ENCODE measurements around the gene PGRMC1. TPM values are rescaled to one million over a fixed set of nuclear protein-coding genes. Genes with fewer than 3 reads are reported as not detected.
A peak's percentile ranks its signal among the peaks of the same experiment; 100 is the strongest.
"Not testable (repeated sequence)": the region's sequence is repeated elsewhere in the genome, so short reads cannot be mapped to it uniquely, and the experiment has no call there.

PGRMC1 gene
- polyA plus RNA-seq, 3 donors: 268 to 288 (median 272) TPM

DNA sequence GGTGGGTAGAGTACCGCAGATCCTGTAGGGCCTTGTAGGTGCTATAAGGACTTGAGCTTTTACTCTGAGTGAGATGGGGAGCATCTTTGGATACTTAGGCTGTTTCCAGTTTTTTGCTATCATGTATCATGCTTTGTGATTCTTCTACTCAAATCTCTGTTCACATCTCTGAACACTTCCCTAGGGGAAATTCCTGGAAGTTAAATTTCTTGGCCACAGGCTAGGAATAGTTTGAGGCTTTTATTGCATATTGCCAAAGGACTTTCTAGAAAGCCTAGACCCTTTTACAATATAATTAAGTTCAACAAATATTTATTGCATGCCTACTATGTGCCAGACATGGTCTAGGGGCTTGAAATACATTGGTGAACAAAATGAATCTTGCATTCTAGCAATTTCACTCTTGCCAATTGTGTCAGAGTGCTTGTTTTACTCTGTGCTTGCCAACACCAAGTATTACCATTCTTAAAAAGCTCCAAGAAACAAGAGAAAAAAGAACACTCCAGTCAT is 4.1 kb upstream of the PGRMC1 start:
- DNase-seq (ENCODE audit: low read depth in 3 of 3, low spot score in 2 of 3): no peak

DNA sequence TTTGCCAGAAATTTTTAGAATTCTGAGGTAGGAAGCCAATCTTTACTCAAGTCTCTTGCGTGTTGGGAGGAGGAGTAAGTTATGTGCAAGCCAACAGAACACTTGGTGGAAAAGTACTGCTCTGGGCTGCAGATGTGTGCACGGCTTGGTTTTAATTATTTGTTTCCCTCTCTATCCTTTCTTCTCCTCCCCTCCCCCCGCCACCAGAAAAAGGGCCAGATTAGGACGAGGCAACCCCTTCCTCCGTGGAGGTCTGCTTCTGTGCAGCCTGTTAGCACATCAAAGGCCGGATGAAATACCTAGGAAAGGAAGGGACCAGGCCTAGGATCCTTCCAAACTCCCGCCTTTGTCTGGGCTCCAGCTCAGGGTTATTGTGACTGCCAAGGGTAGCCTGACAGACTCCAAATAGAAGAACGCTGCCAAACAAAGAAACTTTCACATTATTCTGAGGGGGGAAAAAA is 1.0 kb upstream of the PGRMC1 start:
- DNase-seq (ENCODE audit: low read depth in 3 of 3, low spot score in 2 of 3): no peak

DNA sequence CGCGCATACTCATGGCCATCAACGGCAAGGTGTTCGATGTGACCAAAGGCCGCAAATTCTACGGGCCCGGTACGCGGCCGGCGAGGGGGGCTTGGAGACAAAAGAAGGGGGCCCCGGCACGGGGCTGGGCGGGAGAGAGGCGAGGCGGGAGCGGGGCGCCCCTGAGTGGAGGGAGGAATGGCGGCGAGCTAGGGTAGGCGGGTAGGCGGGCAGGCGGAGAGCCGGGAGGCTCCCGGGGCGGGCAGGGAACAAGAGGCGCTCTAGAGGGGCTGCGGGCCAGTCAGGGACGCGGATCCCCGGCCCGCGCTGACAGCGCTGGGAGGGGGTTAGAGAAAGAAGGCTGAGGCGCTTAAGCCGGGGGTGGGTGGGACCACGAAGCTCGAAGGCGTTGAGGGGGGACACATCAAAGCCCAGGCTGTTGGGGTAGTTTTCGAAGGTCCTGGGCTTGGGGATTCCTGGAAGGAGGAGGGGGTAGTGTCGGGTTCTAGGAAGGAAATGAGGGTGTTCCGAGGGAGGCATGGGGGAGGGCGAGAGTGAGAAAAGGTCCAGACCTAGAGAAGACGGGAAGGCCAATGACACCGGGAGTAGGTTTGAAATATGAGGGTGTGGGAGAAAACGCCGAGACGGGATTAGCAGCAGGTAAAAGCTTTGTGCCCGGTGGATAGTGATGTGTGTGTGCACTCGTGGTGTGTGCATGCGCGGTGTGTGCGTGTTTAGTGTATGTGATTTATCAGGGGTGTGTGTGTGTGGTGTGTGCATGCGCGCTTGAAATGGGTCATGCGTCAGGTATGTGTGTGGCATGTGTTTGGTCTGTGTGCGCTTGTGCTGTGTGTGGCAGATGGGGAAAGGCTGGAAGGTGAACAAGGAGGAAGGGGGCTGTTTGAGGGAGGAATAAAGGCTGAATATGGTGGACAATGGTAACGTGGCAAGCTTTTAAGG is 807 bp downstream of the PGRMC1 start:
- no peak for DNase-seq (ENCODE audit: low read depth in 3 of 3, low spot score in 2 of 3)

DNA sequence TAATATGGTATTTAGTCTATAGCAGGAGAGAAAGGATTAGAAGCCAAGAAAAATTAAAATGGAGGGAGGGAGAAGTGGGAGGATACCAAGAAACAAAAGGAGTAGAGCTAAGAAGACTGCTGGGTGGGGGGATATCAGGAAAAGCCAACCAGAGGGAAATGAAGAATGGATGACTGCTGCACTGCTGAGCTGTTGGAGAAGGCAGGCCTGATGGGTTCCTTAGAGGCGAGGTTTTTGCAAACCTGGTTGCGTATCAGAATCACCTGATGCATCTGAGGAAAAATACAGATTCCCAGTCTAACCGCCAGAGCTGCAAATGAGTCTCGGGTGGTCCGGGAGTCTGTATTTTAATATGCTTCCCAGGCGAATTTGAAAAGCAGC is 1.5 kb downstream of the PGRMC1 start:
- no peak for DNase-seq (ENCODE audit: low read depth in 3 of 3, low spot score in 2 of 3)

DNA sequence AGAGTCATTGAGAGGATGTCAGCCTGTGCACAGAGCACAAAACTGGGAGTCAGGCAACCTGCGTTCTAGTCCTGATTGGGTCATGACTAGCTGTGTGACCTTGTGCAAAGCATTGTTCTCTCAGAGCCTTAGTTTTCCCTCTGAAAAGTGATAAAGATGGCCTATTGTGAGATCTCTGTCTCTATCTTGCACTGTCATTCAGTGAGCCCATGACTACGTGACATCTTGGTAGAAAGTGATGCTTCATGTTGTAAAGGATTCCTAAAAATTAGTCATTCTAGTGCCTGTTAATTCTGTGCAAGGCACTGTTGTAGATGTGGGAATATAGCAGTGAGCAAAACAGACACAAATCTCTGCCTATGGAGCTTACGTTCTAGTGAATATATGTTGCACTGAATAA is 2.5 kb downstream of the PGRMC1 start:
- DNase-seq (ENCODE audit: low read depth in 3 of 3, low spot score in 2 of 3): no peak

DNA sequence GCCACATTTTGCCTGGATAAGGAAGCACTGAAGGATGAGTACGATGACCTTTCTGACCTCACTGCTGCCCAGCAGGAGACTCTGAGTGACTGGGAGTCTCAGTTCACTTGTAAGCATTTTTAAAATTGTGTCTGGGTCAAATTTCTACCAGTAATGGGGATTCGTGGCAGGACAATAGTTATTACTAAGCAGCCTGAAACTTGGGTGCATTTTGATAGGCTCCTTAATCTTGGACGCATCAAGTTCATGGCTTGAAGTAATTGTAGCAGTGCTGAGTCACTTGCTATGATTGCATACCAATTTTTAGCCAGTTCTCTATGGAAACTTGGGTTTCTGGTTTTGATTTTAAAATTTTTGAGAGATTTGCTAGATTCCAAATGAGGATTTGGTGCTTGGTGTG is 4.3 kb downstream of the PGRMC1 start:
- no peak for DNase-seq (ENCODE audit: low read depth in 3 of 3, low spot score in 2 of 3)

DNA sequence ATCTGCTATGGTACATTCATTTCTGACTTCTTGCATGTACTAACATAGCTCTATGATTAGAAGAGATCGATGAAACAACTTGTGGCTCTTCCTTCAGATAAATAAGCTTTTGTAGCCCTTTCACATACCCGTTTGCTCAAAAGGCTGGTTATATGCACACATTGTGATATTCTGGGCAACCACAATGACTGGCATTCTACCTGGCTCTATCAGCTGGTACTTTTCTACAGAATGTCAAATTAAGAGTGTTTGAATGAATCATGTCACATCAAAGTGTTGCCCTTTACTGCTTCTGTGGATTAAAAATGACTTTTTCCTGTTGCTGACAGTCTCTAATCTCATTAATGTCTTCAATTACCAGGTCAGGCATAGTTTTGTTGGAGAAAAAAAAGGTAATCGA is 11.6 kb downstream of the PGRMC1 start:
- no peak for DNase-seq (ENCODE audit: low read depth in 3 of 3, low spot score in 2 of 3)

DNA sequence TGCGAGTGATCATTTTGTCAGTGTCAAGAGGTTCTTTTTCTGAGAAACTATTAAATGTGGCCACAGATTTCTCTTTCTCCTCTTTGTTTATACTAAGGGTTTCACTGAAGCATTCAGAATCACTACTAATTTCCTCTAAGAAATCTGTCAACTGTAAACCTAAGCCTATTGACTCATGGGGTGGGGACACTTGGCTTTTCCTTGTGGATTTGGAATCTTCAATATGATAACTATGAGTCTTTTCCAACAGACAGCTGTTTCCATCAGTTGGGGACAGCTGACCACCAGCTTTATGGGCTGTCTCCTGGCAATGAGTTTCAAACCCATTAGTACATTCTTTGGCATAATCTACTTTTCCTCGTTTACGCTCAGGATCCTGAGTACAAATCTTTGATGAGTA is 13.8 kb downstream of the PGRMC1 start:
- DNase-seq (ENCODE audit: low read depth in 3 of 3, low spot score in 2 of 3): no peak

DNA sequence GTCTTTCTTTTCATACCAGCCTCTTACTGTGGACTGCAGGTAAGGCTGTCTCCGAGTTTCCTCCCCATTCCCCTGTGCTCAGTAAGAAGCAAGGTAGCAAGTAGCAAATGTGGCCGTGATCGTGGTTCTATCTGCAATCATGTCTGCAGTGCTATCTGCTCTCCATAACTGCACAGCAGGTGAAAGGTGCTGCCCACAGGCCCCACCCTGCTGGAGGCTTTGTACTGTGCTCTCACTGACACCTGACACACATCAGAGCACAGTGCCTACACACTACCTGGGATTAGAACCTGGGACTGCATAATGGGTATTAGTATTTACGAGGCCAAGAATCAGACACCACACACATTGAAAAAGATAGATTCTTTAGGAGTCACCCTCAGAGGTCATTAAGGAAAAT is 15.3 kb downstream of the PGRMC1 start:
- no peak for DNase-seq (ENCODE audit: low read depth in 3 of 3, low spot score in 2 of 3)

DNA sequence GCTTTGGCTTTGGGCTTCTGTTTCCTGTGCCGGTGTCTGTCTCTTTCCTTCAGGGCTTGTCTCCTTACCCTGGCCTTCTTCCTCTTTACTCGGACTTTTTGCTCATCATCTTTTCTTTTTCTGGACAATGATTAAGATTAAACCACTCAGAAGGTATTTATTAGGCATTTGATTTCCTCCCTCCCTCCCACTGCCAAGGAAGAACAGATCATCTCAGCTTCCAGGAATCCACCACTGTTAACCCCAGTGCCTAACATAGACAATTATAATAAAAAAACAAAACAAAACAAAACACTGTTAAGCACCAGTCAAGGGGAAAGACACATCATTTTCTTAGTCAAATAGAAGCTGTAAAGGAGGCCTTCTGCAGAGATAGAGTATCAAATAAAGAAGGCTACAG is 16.6 kb downstream of the PGRMC1 start:
- DNase-seq (ENCODE audit: low read depth in 3 of 3, low spot score in 2 of 3): no peak

DNA sequence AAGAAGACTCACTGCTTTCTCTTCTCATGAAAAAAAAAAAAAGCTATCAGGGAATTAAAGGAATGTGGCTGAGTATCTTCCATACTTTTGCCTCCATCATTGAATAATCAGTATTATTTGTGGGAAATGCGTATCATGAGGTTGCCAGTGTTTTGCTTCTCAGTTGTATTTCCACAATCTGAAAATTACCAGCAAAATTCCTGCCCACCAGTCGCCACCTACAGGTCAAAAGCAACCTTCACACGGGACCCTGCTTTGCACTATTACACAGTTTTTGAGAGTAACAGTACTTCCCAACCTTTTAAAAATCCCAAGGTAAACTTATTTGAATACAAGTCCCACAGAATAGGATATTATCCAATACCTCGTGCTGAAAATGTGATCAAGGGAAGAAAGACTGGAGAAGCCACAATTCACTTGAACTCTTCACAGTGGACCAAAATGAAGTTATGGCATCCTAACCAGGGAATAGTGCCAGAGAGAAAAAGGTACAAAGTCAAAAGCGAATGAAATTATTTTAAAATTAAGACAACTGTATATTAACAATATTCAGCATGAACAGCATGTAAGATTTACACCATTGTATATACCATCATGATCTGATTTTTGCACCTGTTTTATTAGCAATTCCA is 30.4 kb downstream of the PGRMC1 start:
- no peak for DNase-seq (ENCODE audit: low read depth in 3 of 3, low spot score in 2 of 3)

DNA sequence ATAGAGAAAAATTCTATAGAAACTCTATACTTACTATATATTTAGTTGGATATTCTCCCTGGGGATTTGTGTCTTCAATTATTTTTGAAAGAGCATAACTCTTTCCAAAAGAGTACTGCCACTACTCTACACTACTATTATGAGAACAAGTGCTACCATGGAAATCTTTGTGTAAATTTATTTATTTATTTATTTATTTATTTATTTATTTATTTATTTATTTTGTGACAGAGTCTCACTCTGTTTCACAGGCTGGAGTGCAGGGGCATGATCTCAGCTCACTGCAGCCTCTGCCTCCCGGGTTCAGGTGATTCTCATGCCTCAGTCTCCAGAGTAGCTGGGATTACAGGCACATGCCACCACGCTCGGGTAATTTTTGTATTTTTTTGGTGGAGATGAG is 31.0 kb downstream of the PGRMC1 start:
- DNase-seq (ENCODE audit: low read depth in 3 of 3, low spot score in 2 of 3): not testable (repeated sequence)

DNA sequence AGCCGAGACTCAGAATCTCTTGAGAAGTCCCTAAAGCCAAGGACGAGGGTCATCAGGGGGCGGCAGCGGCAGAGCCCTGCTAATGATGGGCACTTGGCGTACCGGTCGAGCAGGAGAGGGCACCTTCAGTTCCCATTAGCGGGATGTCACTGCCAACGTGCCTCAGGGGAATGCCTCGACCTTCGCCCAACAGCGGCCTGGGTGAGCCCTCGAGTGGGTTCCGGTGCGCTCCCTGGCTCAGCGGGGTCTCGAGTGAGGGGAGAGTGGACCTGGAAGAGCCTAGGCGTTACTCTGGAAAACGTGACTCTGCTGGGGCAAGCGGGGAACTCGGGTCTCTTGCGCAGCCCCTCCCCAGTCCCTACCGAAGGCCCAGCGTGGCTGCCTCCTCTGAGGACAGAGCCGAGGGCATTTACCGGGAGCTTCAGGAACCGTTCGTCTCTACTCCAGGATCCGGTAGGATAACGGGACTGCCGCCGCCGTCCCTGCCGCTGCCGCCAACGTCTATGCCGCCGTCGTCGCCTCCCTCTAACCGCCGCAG is 36.9 kb downstream of the PGRMC1 start:
- DNase-seq (ENCODE audit: low read depth in 3 of 3, low spot score in 2 of 3): no peak

DNA sequence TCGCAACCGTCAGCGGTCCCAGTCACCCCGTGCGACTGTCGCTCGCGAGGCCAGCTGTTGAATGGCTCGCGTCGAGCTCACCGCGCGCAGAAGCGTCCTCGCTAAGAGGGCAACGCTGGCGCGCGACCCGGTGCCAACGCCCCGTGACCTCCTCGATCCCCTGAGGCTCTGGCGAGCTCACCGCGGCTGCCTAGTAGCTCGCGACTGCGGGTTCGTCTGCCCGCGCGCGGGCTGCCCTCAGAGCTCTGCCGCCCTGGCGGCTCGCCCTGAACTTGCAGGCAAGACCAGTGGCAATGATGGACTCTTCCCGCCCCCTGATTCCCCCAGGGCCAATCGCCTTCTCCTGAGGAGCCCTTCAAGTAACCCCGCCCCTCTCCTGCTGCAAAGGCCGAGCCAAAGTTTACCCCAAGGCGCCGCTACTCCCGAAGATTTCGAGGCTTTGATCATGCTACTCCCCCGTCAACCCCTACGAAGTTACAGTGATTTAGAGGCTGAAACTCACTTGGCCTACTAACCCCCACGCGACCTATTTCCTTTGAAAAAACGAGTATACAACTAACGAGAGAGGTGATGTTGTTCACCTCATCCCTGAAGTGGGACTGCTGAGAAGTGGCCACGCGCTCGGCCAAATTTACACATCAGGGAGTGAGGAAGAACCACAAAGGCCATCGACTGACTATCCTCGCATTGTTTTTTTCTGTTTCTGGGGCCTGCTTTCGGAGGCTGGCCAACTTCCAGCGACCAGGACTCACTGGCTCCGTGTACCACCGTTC is 37.5 kb downstream of the PGRMC1 start:
- DNase-seq (ENCODE audit: low read depth in 3 of 3, low spot score in 2 of 3): peak in 1 of 3 donors; percentile 12

DNA sequence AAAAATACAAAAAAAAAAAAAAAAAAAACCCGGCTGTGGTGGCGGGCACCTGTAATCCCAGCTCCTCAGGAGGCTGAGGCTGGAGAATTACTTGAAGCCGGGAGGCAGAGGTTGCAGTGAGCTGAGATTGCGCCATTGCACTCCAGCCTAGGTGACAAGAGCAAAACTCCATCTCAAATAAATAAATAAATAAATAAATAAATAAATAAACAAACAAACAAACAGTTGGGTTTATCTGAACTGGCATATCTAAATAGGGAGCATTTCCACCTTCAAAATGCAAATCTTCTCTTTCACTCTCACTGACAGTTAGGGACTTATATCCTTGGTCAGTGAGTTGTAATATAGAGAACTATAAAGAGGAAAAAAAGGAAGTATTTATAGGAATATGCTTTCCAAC is 46.3 kb downstream of the PGRMC1 start:
- not testable (repeated sequence) for DNase-seq (ENCODE audit: low read depth in 3 of 3, low spot score in 2 of 3)

DNA sequence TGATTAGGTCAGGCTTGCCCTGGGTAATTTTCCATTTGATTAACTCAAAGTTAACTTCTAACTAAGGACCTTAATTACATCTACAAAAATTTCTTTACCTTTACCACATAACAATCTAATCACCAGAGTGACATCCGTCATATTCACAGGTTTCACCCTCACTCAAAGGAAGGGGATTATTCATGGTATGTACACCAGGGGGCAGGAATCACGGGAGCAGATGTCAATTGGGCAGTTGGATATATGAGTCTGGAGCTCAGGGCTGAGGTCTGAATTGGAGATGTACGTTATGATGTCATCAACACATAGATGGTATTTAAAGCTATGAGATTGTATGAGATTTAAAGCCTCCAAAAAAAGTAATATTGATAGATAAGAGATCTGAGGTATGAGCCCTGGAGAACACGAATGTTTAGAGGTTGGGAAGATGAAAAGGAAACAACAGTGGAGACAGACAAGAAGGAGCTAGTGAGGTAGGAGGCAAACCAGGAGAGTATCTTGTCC is 52.9 kb downstream of the PGRMC1 start:
- no peak for DNase-seq (ENCODE audit: low read depth in 3 of 3, low spot score in 2 of 3)

DNA sequence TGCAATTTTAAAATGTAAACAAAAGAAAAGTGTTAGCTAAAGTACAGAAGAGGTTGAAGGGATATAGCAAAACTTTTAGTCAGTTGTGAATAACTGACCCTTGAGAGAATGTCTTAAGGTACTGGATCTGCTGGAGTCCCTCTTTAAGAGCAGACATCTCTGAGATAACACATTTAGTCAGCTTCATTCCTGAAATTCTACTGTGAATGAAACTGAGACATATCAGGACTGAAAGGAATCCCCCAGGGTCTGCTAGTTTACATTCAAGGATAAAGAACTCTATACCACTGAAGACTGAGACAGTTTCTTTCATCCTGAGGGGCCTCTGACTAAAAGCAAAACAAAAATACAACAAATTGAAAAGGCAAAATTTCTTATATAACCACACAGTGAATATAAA is 54.4 kb downstream of the PGRMC1 start:
- no peak for DNase-seq (ENCODE audit: low read depth in 3 of 3, low spot score in 2 of 3)

DNA sequence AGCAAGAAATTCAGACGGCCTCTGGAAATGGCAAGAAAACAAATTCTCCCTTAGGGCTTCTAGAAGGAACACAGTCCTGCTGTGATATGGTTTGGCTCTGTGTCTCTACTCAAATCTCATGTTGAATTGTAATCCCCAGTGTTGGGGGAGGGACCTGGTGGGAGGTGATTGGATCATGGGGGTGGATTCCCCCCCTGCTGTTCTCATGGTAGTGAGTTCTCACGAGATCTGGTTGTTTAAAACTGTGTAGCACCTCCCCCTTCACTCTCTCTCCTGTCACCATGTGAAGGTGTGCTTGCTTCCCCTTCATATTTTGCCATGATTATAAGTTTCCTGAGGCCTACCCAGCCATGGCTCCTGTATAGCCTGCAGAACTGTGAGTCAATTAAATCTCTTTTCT is 55.2 kb downstream of the PGRMC1 start:
- DNase-seq (ENCODE audit: low read depth in 3 of 3, low spot score in 2 of 3): not testable (repeated sequence)

DNA sequence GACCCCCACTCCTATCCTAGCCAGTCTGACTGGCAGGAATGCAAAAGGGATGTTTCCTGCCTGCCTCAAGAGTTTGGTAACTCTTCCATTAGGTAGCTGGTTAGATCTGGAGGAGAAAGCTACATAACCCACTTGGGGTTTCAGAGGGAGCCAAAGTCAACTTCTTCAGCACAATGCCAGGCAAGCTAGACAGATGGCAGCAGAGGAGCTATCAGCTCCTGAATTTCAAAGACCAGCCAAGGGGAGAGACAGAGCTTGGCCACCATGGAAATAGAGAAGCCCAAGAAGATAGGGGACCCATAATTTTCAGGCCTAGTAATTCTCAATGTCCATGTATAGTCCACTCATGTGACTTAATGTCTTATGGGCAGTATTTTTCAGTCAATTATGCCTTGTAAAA is 56.4 kb downstream of the PGRMC1 start:
- DNase-seq (ENCODE audit: low read depth in 3 of 3, low spot score in 2 of 3): no peak

Measured in right renal cortex interstitium (tissue), 3 donors.